ENCODE results near the gene UBXN1.

Gene UBXN1

DNA sequence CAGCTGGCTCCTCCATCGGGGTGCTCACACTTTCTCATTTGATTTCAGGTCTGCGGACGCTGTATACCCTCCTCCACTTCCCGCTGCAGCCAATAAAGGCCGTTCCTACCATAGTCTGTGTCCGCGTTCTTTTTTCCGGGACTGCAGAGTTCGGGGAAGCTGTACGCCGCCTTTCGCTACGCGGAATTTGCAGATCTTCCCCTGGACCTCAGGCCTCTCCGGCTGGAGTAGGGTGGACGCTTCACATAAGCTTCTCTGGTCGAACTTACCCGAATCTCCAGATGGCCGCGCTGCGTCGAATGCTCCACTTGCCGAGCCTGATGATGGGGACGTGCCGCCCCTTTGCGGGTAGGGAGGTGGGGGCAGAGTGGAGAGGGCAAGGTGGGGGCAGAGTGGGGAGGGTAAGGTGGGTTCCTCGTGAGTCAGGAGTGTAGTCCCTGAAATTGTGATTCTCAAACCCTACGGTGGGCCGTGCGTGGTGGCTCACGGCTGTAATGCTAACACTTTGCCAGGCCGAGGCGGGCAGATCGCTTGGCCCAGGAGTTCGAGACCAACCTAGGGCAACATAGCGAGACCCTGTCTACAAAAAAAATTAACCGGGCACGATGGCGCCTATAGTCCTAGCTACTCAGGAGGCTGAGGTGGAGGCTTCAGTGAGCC lies 13.1 kb downstream of the UBXN1 start:
- TF ChIP-seq, protein P1, sequence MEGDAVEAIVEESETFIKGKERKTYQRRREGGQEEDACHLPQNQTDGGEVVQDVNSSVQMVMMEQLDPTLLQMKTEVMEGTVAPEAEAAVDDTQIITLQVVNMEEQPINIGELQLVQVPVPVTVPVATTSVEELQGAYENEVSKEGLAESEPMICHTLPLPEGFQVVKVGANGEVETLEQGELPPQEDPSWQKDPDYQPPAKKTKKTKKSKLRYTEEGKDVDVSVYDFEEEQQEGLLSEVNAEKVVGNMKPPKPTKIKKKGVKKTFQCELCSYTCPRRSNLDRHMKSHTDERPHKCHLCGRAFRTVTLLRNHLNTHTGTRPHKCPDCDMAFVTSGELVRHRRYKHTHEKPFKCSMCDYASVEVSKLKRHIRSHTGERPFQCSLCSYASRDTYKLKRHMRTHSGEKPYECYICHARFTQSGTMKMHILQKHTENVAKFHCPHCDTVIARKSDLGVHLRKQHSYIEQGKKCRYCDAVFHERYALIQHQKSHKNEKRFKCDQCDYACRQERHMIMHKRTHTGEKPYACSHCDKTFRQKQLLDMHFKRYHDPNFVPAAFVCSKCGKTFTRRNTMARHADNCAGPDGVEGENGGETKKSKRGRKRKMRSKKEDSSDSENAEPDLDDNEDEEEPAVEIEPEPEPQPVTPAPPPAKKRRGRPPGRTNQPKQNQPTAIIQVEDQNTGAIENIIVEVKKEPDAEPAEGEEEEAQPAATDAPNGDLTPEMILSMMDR (IDR thresholded peaks at IDR 0.05; ENCODE audit: insufficient read depth, low read length, missing control alignments) = no peak
- ChIA-PET CTCF (interaction anchor here (0.7 to 6.1 kb wide), 11 partner anchors 12 to 271 kb away, joined by 3 to 26 read pairs (median 3); partner anchors contain the start of genes BSCL2, GNG3 and TUT1), POLR2A (interaction anchor here (0.5 to 3.3 kb wide), 40 partner anchors 9 to 271 kb away, joined by 3 to 58 read pairs (median 8); partner anchors contain the start of genes B3GAT3, EEF1G, GANAB and HNRNPUL2)
- no peak for DNase-seq (ENCODE audit: low read depth, low spot score)
- H3K4me3 ChIP-seq (ENCODE audit: low read depth, low read length) = peak overlapping the region; percentile 92

DNA sequence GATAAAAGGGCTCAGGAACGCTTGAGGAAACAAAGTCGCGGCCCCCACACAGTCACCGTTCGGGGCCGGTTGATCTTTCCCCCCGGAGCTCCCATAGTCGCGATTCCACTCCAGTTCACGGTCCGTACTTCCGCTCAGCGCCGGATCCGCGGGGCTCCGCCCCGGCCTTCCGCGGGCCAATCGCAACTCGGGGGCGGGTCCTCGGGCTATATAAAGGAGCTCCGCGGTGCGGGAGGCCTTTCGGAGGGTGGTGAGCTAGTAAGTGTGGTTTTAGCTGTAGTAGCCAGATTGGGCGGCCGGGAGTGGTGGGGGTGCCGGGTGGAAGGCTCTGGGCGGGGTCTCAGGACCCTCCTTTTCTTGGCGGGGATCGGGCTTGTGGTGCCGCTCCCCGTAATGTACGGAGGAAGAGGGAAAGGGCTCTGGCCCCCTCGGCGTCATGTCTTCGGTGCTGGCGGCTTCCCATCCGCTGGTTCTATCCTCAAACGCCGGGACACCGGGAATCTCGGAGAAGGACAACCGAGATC lies 13.7 kb downstream of the UBXN1 start, which contains the start of the genes C11orf98 and CSKMT:
Gene C11orf98, minus strand, starts transcription at position 136 of the 524 bp plus-strand sequence. Its CDS starts 41 bp downstream, at position 95.
Gene CSKMT, plus strand, starts transcription at position 238 of the 524 bp plus-strand sequence. CDS start 568 bp downstream, outside the sequence.
- peak within 1 kb of the TSS; percentile 92 for H3K4me3 ChIP-seq (ENCODE audit: low read depth, low read length)
- DNase-seq (ENCODE audit: low read depth, low spot score) = no peak
- ChIA-PET POLR2A (interaction anchor here (0.5 to 3.3 kb wide), 46 partner anchors 8 to 270 kb away, joined by 3 to 58 read pairs (median 6); partner anchors contain the start of genes B3GAT3, EEF1G, GANAB and HNRNPUL2), CTCF (interaction anchor here (0.7 to 6.1 kb wide), 13 partner anchors 11 to 270 kb away, joined by 3 to 26 read pairs (median 3); partner anchors contain the start of genes BSCL2, GNG3 and TUT1)
- TF ChIP-seq, protein P1 (IDR thresholded peaks at IDR 0.05; ENCODE audit: insufficient read depth, low read length, missing control alignments) = no peak

DNA sequence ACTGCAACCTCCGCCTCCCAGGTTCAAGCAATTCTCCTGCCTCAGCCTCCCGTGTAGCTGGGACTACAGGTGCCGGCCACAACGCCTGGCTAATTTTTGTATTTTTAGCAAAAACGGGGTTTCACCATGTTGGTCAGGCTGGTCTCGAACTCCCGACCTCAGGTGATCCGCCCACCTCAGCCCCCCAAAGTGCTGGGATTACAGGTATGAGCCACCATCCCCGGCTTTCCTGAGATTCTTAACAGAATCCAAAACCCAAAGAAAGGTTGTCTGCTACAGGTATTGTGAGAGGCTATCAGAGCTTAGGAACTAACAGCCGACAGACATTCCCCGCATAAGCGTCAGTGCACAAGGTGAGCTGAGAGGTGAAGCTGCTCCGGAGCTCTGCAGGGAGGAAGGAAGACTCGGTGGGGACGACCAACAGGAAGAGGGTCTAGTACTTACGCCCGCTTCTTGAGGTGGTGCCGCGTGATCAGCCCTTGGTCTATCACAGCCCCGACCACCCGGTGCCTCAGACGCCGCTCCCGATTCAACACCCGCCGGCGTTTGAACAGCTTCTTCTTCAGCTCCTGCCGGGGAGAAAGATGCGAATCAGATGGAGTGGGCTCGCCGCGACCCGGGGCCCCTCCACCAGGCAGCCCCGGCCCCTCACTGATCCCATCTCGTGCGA lies 14.3 kb downstream of the UBXN1 start:
- POLR2A ChIA-PET = interaction anchor here (0.6 to 3.3 kb wide), 41 partner anchors 7 to 270 kb away, joined by 3 to 58 read pairs (median 8); partner anchors contain the start of genes B3GAT3, EEF1G, GANAB and HNRNPUL2
- TF ChIP-seq, protein P1 (IDR thresholded peaks at IDR 0.05; ENCODE audit: insufficient read depth, low read length, missing control alignments) = no peak
- DNase-seq (ENCODE audit: low read depth, low spot score) = no peak
- CTCF ChIA-PET = interaction anchor here (0.8 to 6.1 kb wide), 12 partner anchors 10 to 270 kb away, joined by 3 to 26 read pairs (median 3); partner anchors contain the start of genes BSCL2, GNG3 and TUT1
- H3K4me3 ChIP-seq (ENCODE audit: low read depth, low read length) = peak overlapping the region; percentile 92

DNA sequence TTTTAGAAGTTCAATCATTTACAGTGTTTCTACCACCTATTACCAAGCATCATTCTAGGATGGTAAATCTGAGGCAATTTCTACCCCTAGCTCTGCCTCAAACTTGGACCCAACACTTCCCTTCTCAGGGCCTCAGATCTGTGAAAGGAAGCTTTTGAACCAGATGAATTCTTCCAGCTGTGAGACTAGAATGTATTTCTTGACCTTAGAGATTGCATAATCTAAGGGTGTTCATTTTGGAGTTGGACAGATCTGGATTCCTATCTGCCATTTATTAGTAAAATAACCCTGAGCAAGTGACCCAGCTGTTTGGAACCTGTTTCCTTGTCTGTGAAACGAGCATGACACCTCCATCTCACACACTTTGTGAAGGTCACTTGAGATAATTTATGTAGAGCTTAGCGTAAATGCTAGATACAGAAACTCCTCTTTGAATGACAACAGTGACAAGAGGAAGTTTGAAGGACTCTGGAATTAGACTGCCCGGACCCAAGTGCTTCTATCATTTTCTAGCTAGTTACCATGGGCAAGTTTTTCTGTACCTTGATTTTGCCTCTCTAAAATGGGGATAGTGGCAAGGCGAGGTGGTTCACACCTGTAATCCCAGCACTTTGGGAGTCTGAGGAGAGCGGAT lies 22.0 kb downstream of the UBXN1 start:
- DNase-seq (ENCODE audit: low read depth, low spot score) = no peak
- H3K4me3 ChIP-seq (ENCODE audit: low read depth, low read length) = no peak overlapping the region
- ChIA-PET POLR2A (interaction anchor here (0.6 to 1.8 kb wide), 4 partner anchors 8 to 65 kb away, joined by 3 to 9 read pairs (median 4); partner anchors contain the start of genes C11orf98, CSKMT and TUT1), CTCF (interaction anchor here (0.7 to 1.3 kb wide), 3 partner anchors 15 to 130 kb away, joined by 3 read pairs; partner anchors contain the start of genes LBHD1, TMEM179B and UQCC3)
- TF ChIP-seq, protein P1 (IDR thresholded peaks at IDR 0.05; ENCODE audit: insufficient read depth, low read length, missing control alignments) = no peak

DNA sequence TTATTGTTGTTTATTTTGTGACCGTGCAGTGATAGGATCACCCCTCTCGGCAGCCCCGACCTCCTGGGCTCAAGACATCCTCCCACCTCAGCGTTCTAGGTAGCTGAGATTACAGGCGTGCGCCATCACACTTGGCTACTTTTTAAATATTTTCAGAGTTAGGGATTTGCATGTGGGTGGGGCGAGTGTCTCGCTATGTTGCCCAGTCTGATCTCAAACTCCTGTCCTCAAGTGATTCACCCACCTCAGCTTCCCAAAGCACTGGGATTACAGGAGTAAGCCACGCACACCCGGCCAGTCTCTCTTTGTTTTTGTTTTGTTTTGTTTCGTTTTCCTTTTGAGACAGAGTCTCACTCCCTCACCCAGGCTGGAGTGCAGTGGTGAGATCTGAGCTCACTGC lies 24.6 kb downstream of the UBXN1 start:
- ChIA-PET CTCF (interaction anchor here (0.7 to 2.0 kb wide), 2 partner anchors 9 to 11 kb away, joined by 3 to 6 read pairs; partner anchors contain the start of genes C11orf98 and CSKMT), POLR2A (no interaction called here)
- no peak for DNase-seq (ENCODE audit: low read depth, low spot score)
- TF ChIP-seq, protein P1 (IDR thresholded peaks at IDR 0.05; ENCODE audit: insufficient read depth, low read length, missing control alignments) = no peak
- no peak overlapping the region for H3K4me3 ChIP-seq (ENCODE audit: low read depth, low read length)
